ENCODE data around the gene PACRG.
A peak's percentile ranks its signal among the peaks of the same experiment; 100 is the strongest.
"Not testable (repeated sequence)": the region's sequence is repeated elsewhere in the genome, so short reads cannot be mapped to it uniquely, and the experiment has no call there.

The PACRG gene

DNA sequence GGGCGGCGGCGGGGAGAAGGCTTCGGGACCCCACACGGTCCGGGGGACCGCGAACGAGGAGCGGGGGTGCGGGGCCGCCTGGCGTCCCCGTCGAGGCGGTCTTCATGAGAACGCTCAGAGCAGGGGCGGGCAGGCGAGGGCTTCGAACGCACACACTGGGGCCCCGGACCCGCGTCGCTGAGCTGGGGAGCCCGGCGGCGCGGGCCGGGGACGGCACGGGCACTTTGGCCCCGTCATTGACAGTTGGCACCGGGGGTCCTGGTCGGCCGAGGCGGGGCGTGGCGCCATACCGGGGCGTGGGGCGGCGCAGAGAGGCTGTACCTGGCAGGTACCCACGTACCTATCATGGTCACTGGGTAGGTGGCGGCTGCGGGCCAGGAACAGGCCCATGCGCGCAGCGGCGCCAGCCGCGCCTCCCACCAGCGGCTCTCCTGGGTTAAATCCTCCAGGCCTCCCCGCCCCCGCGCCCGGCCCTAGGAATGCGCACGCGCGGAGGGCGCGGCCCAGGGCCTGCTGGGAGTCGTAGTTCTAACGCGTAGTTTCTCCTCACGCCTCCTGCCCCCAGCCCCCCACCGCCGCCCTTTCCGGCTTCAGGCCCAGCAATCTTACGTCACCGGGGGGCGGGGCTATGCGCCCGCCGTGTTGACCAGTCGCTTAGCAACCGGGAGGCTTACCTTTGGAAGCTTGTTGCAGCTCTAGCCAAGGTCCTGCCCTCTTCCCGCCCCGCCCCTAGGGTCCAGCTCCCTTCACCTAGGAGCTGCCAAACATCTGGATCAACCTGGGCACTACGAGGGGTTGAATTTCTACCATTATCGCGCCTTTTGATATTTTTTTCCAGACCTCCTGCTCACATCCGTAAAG, at the start of gene PACRG, which contains the start of gene PRKN:
TSS of gene PACRG (plus strand) at position 653 of the 861 bp plus-strand sequence.
TSS of gene PRKN (minus strand) at position 445 of the 861 bp plus-strand sequence.
- peak; percentile 81 for FAIRE-seq
- peak; percentile 94 for DNase-seq (ENCODE audit: insufficient read length, low spot score)

DNA sequence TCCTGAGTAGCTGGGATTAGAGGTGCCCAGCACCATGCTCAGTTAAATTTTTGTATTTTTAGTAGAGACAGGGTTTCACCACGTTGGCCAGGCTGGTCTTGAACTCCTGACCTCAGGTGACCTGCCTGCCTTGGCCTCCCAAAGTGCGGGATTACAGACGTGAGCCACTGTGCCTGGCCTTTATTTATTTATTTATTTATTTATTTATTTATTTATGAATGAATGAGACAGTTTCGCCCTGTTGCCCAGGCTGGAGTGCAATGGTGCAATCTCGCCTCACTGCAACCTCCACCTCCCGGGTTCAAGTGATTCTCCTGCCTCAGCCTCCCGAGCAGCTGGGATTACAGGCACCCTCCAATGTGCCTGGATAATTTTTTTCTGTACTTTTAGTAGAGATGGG, 48.9 kb upstream of the PACRG start:
- DNase-seq (ENCODE audit: insufficient read length, low spot score); FAIRE-seq: not testable (repeated sequence)

DNA sequence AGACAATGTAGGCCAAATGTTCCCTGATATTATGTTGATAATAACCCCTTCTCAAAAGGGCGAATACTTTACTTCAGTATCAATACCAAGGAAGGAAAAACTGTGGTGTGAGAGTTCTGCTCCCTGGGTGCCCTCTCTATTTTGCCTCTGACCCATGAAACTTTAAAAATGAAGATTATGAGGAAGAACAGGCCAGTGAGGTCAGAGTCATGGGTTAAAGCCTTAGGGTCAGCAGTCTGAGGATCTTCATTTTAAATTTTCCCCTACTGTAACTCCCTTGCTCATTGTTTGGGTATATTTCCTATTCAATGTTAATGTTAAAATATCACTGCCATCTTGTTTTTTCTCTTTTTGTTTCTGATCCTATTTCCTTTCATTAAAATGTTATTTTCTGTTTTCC, 48.1 kb upstream of the PACRG start:
- DNase-seq (ENCODE audit: insufficient read length, low spot score), result no peak

GRCh38 chr6:162680367-162680766, 47.4 kb upstream of the PACRG start:
- no peak for FAIRE-seq
- no peak for DNase-seq (ENCODE audit: insufficient read length, low spot score)

More for the DNA sequence above, 48.1 kb upstream of the PACRG start:
- FAIRE-seq, result no peak

DNA sequence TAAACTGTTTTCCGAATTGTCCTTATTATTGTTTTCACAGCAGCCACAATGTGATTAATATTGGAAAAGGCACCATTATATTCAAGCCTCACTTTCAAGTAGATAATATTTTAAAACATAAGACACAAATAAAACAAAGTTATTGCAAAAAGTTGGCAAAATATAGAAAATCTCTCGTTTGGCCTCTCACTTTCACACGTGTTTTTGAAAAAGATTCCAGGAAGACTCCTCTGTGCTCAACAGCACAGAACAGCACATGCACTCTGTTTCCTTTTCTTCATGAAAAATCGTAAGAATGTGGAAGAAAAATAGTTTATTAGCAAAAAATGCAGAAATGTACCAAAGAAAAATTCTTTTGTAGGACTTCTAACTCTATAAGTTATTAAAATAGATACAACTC, 46.9 kb upstream of the PACRG start:
- DNase-seq (ENCODE audit: insufficient read length, low spot score) (no peak), FAIRE-seq (no peak)

- DNase-seq (ENCODE audit: insufficient read length, low spot score), result no peak
- FAIRE-seq, result no peak
Observed at GRCh38 chr6:162681447-162681846, 46.3 kb upstream of the PACRG start.

DNA sequence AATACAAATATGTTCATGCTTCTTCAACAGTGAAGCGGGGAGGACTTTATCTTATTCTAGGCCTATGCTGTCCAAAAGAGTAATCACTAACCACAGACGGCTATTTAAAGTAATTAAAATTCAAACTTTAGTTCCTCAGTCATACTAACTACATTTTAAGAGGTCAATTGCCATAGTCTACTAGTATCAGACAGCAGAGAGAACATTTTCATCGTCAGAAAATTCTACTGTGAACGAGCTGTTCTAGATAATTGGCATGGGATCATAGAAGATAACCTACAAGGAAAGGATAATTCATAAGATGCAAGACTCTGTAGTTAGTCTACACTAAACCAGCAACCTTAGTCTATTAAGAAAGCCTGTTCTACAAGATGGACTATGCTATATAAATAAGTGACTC, 44.6 kb upstream of the PACRG start:
- DNase-seq (ENCODE audit: insufficient read length, low spot score), result no peak
- no peak for FAIRE-seq

- FAIRE-seq (no peak), DNase-seq (ENCODE audit: insufficient read length, low spot score) (no peak)
Observed at GRCh38 chr6:162684052-162684451, 43.7 kb upstream of the PACRG start.

DNA sequence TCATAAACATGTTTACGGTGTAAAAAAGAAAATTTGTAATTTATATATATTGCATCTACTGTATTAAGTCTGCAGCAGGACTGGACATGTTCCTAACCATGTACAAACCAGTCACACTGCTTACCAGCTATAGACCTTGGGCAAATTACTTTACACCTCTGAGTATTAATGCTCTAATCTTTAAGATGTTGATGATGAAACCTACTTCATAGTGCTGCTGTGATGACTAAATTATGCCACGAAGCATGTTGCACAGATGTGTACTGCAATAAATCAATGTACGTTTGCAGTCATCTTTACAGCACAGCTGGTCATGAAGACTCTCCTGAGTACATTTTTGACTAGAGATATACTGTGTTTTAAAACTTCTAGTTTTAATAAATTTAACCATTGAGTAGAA, 42.8 kb upstream of the PACRG start:
- no peak for DNase-seq (ENCODE audit: insufficient read length, low spot score)

DNA sequence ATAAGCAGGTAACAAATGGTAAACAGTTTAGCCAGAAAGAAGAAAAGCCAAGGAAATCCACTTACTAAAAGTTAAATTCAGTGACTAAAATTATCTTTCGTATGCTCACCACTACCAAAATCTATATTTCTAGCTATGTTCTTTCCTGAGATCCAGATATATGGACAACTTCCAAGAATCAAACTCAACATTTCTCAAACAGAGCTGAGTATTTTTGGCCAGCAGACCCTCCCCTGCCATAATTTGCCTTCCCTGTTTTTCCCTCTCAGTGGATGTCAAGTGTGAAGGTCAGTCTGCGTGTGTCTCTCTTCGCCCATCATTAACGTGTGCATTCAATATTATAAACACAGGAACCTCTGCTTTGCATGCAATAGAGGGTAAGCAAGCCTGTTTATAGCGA, 42.2 kb upstream of the PACRG start:
- FAIRE-seq (no peak), DNase-seq (ENCODE audit: insufficient read length, low spot score) (no peak)

More for the DNA sequence above, 42.8 kb upstream of the PACRG start:
- no peak for FAIRE-seq

- no peak for FAIRE-seq
- no peak for DNase-seq (ENCODE audit: insufficient read length, low spot score)
Observed at GRCh38 chr6:162688751-162689345, 38.9 kb upstream of the PACRG start.

DNA sequence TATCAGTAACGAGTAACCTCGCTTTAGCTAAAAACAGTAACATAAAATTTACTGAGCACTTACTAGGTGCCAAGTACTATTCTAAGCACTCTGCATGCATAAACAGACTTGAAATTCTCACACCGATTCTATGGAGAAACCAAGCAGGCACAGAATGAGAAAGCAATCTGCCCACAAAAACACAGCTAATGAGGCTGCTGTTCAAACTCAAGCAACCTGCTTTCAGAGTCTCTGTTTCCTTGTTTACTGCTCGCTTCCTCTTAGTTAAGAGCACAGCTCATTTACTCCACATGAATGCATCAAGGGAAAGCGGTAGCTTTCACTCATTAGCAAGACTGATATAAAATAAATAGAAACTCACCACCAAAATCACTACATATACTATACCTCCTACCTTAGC, 37.6 kb upstream of the PACRG start:
- DNase-seq (ENCODE audit: insufficient read length, low spot score) (no peak), FAIRE-seq (no peak)

GRCh38 chr6:162697872-162698403, 29.8 kb upstream of the PACRG start:
- no peak for FAIRE-seq
- no peak for DNase-seq (ENCODE audit: insufficient read length, low spot score)

GRCh38 chr6:162698440-162698839, 29.3 kb upstream of the PACRG start:
- FAIRE-seq, result no peak
- DNase-seq (ENCODE audit: insufficient read length, low spot score), result no peak

DNA sequence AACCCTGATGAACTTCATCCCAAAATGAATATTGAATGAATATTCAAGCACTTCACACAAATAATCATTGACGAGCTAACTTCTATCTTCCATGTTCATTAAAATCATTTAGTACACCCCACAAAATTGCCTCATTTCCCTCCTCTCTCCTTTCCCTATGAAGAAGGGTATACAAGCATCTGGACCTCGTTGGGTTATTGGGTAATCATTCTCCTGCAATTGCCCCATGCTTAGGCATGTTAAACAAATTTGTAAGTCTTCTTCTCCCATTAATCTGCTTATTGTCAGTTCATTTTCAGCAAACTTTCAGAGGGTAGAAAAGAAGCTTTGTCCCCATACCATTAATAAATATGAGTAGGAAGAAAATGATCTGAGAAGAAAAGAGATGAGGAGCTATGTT, 27.8 kb upstream of the PACRG start:
- no peak for DNase-seq (ENCODE audit: insufficient read length, low spot score)
- FAIRE-seq, result no peak

GRCh38 chr6:162700966-162701365, 26.8 kb upstream of the PACRG start:
- FAIRE-seq (no peak), DNase-seq (ENCODE audit: insufficient read length, low spot score) (no peak)

GRCh38 chr6:162701551-162701950, 26.2 kb upstream of the PACRG start:
- no peak for DNase-seq (ENCODE audit: insufficient read length, low spot score)
- no peak for FAIRE-seq

DNA sequence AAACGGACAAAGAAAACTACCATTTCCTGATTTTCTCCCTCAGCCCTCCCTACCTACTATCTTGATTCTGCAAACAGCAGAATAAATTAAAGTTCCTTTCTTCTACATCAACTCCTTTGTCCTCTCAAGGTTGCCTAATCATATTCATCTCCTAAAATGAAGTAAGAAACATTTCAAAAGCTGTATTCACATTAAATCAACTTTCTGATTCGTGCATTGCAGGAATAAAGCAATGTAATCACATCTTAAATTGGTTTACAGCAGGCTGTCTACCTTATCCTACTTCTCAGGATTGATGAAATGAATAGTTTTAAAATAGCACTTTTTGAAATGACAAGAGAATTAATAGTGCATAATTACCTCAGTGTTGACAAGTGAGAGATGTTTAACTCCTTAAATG, 25.3 kb upstream of the PACRG start:
- no peak for DNase-seq (ENCODE audit: insufficient read length, low spot score)
- no peak for FAIRE-seq

DNA sequence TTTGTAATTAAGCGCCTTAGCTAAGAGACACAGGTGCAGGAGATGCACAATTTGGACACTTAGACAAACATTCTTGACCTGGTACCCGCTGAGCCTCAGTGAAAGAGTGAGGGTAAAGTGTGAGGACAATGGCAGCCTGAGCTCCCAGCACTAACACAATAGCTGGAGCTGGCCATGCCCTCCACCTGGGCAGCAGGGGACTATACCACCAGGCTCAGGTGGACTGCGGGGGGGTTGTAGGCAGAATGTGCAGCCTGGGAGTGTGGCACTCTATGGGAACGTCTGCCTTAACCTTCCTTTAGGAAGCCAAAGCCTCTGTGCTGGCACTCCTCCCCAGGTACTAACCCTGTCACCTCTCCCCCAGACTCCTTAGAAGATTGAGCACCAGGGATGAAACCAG, 23.8 kb upstream of the PACRG start:
- DNase-seq (ENCODE audit: insufficient read length, low spot score), result no peak
- no peak for FAIRE-seq

DNA sequence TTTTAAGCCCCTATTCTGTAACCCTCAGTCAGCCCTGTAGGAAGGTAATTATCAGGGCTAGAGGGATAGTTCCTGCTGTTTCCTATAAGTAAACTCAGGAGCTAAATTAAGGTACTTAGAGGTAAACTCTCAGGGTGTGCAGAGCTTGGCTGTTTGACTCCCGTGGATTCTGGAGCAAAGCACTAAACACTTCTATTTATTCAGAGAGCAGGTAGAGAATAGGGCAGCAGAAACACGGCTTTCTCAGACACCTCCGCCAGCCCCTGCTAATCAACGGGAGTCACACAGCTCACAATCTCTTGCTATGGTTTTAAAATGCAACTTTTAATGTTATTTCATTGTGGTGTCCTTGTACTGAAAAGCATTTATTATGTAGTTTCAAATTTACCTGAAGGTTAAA, 22.0 kb upstream of the PACRG start:
- no peak for FAIRE-seq

DNA sequence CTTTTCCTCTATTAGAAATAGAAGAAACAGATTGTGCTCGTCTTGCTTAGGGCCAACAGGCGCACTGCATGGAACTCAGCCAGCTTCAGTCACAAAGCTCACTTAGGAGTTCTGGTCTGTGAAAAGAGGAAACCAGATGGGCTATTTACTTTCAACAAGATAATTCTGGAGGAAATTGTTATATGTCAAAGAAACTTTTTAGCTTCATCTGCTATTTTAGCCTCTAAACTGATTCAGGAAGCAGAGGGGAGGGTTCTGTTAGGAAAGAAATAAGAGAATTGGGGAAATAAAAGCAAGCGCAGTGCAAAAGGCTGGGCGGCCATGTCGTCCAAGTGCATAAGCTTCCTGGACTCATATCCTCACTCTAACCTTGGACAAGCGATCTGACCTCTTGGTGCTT, 21.5 kb upstream of the PACRG start:
- FAIRE-seq, result no peak
- DNase-seq (ENCODE audit: insufficient read length, low spot score), result no peak

More for the DNA sequence above, 22.0 kb upstream of the PACRG start:
- DNase-seq (ENCODE audit: insufficient read length, low spot score), result no peak

- DNase-seq (ENCODE audit: insufficient read length, low spot score) (no peak), FAIRE-seq (no peak)
Observed at GRCh38 chr6:162708971-162709370, 18.8 kb upstream of the PACRG start.

All from HTR-8/SVneo (cell line).